KMS-11 (cell line): ENCODE data around the gene DACT3.

Experiments
- H2AFZ ChIP-seq: fragments of 200-600 bp; sonication (generic); 2 replicates; pipeline ENCODE4 v1.6.1; 2016; ENCODE audit warnings: antibody characterized with exemption, mixed run types, low read depth
- H3K27ac ChIP-seq: fragments of 200-600 bp; sonication (generic); 2 replicates; pipeline ENCODE4 v1.6.1; 2016; ENCODE audit warnings: mild to moderate bottlenecking, mixed run types
- H3K27me3 ChIP-seq: fragments of 200-600 bp; sonication (generic); 2 replicates; pipeline ENCODE4 v1.6.1; 2017; ENCODE audit warnings: mild to moderate bottlenecking, low read depth, mixed run types, moderate library complexity; ENCODE audit not compliant: insufficient read depth
- H3K36me3 ChIP-seq: fragments of 200-600 bp; sonication (generic); 2 replicates; pipeline ENCODE4 v1.6.1; 2017; ENCODE audit warnings: mild to moderate bottlenecking, mixed run types; ENCODE audit not compliant: insufficient read depth
- H3K4me1 ChIP-seq: fragments of 200-600 bp; sonication (generic); 2 replicates; pipeline ENCODE4 v1.6.1; 2016; ENCODE audit warnings: mild to moderate bottlenecking, low read depth, mixed run types; ENCODE audit not compliant: poor library complexity, severe bottlenecking
- H3K4me2 ChIP-seq: fragments of 200-600 bp; sonication (generic); 2 replicates; pipeline ENCODE4 v1.7.0; 2016; ENCODE audit warnings: mild to moderate bottlenecking, mixed run types
- H3K4me3 ChIP-seq: fragments of 200-600 bp; sonication (generic); IDR thresholded peaks from 2 replicates; pipeline ENCODE4 v1.6.1; 2017; ENCODE audit warnings: low read depth, low read length, mixed read lengths; ENCODE audit not compliant: insufficient read depth
- H3K79me2 ChIP-seq: fragments of 200-600 bp; sonication (generic); 2 replicates; pipeline ENCODE4 v1.6.1; 2016; ENCODE audit warnings: low read depth, mixed run types; ENCODE audit not compliant: insufficient read depth
- H3K9ac ChIP-seq: fragments of 200-600 bp; sonication (generic); 2 replicates; pipeline ENCODE4 v1.6.1; 2016; ENCODE audit warnings: mild to moderate bottlenecking, mixed run types
- H4K20me1 ChIP-seq: fragments of 200-600 bp; sonication (generic); 2 replicates; pipeline ENCODE4 v1.6.1; 2016; ENCODE audit warnings: mild to moderate bottlenecking, mixed run types; ENCODE audit not compliant: insufficient read depth
- TF ChIP-seq, protein P1 (sequence below): fragments of 200-600 bp; sonication (generic); conservative IDR thresholded peaks from 2 replicates; pipeline ENCODE4 v1.6.1; 2017; ENCODE audit warnings: low read depth, mild to moderate bottlenecking, antibody characterized with exemption, low read length, moderate library complexity, mixed read lengths

The DACT3 gene

GRCh38 chr19:46674416-46675178 lies 13.6 kb upstream of the DACT3 start:
- H3K36me3 ChIP-seq: peaks cover 2% of the 10 kb centered on the region; the same call in 1 of the 2 replicates
- no peaks in the 10 kb centered on the region for H3K27me3 ChIP-seq
- H3K79me2 ChIP-seq: no peaks in the 10 kb centered on the region
- H3K4me1 ChIP-seq: no peaks in the 10 kb centered on the region
- no peak overlapping the region for H3K9ac ChIP-seq
- no peak overlapping the region for H3K4me3 ChIP-seq
- H3K27ac ChIP-seq: no peak overlapping the region
- H2AFZ ChIP-seq: no peak overlapping the region
- no peaks in the 10 kb centered on the region for H4K20me1 ChIP-seq
- TF ChIP-seq, protein P1, sequence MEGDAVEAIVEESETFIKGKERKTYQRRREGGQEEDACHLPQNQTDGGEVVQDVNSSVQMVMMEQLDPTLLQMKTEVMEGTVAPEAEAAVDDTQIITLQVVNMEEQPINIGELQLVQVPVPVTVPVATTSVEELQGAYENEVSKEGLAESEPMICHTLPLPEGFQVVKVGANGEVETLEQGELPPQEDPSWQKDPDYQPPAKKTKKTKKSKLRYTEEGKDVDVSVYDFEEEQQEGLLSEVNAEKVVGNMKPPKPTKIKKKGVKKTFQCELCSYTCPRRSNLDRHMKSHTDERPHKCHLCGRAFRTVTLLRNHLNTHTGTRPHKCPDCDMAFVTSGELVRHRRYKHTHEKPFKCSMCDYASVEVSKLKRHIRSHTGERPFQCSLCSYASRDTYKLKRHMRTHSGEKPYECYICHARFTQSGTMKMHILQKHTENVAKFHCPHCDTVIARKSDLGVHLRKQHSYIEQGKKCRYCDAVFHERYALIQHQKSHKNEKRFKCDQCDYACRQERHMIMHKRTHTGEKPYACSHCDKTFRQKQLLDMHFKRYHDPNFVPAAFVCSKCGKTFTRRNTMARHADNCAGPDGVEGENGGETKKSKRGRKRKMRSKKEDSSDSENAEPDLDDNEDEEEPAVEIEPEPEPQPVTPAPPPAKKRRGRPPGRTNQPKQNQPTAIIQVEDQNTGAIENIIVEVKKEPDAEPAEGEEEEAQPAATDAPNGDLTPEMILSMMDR: no peak
- no peak overlapping the region for H3K4me2 ChIP-seq

GRCh38 chr19:46670813-46671212 lies 9.8 kb upstream of the DACT3 start:
- no peaks in the 10 kb centered on the region for H4K20me1 ChIP-seq
- no peak overlapping the region for H3K4me3 ChIP-seq
- no peaks in the 10 kb centered on the region for H3K36me3 ChIP-seq
- H3K4me2 ChIP-seq: no peak overlapping the region
- H3K4me1 ChIP-seq: no peaks in the 10 kb centered on the region
- no peak overlapping the region for H2AFZ ChIP-seq
- H3K27me3 ChIP-seq: no peaks in the 10 kb centered on the region; the same call in 1 of the 2 replicates
- H3K79me2 ChIP-seq: no peaks in the 10 kb centered on the region
- no peak overlapping the region for H3K27ac ChIP-seq
- H3K9ac ChIP-seq: no peak overlapping the region
- TF ChIP-seq, protein P1: no peak

DNA sequence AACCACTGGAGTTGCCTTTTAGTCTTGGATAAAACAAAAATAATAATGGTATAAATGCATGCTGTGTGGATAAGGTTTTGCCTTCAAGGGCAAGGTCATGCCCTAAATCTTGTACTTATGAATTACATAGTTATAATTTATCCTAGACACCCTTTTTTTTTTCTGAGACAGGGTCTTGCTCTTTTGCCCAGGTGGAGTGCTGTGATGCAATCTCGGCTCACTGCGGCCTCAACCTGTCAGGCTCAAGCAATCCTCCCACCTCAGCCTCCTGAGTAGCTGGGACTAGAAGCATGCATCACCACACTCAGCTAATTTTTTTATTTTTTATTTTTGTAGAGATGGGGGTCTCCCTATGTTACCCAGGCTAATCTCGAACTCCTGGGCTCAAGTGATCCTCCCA lies 7.7 kb upstream of the DACT3 start:
- Histone ChIP-seq H2AFZ (no peak overlapping the region), H3K9ac (no peak overlapping the region), H3K4me2 (no peak overlapping the region), H3K27ac (no peak overlapping the region), H3K27me3 (peaks cover 8% of the 10 kb centered on the region), H3K36me3 (no peaks in the 10 kb centered on the region), H3K4me3 (no peak overlapping the region), H4K20me1 (no peaks in the 10 kb centered on the region), H3K4me1 (no peaks in the 10 kb centered on the region), H3K79me2 (no peaks in the 10 kb centered on the region)
- TF ChIP-seq, protein P1: no peak

GRCh38 chr19:46665072-46665471 lies 4.1 kb upstream of the DACT3 start:
- peaks cover 23% of the 10 kb centered on the region for H3K27me3 ChIP-seq
- no peaks in the 10 kb centered on the region for H3K79me2 ChIP-seq
- H3K4me1 ChIP-seq: peaks cover 17% of the 10 kb centered on the region
- H3K36me3 ChIP-seq: no peaks in the 10 kb centered on the region
- H2AFZ ChIP-seq: no peak overlapping the region
- TF ChIP-seq, protein P1: no peak
- no peaks in the 10 kb centered on the region for H4K20me1 ChIP-seq
- H3K4me3 ChIP-seq: no peak overlapping the region
- H3K4me2 ChIP-seq: no peak overlapping the region
- no peak overlapping the region for H3K27ac ChIP-seq
- no peak overlapping the region for H3K9ac ChIP-seq
